GM18520 (cell line): Measurements from ENCODE around the gene S100A3.
"Not testable (repeated sequence)": the region's sequence is repeated elsewhere in the genome, so short reads cannot be mapped to it uniquely, and the experiment has no call there.

Experiments used
- ATAC-seq: cut with Tn5 transposase; IDR thresholded peaks from one replicate; pipeline ENCODE4 v1.9.1; 2021; ENCODE audit not compliant: unreplicated experiment

The S100A3 gene

GRCh38 chr1:153570874-153571273, 21.8 kb upstream of the S100A3 start:
- no peak for ATAC-seq

- no peak for ATAC-seq
Observed at GRCh38 chr1:153569465-153569864, 20.4 kb upstream of the S100A3 start.

GRCh38 chr1:153568367-153569099, 19.5 kb upstream of the S100A3 start:
- ATAC-seq = no peak

- no peak for ATAC-seq
Observed at GRCh38 chr1:153567621-153568366, 18.7 kb upstream of the S100A3 start.

GRCh38 chr1:153566414-153567371, 17.6 kb upstream of the S100A3 start:
- ATAC-seq = no peak

- peak; percentile 34 for ATAC-seq
Observed at GRCh38 chr1:153565529-153566374, 16.7 kb upstream of the S100A3 start, which contains the start of gene S100A2. Gene S100A2, minus strand, starts transcription at chr1:153565844. Its CDS starts 1,967 bp downstream, at chr1:153563877.

GRCh38 chr1:153563991-153564390, 14.9 kb upstream of the S100A3 start:
- no peak for ATAC-seq

GRCh38 chr1:153563483-153563901, 14.4 kb upstream of the S100A3 start:
- no peak for ATAC-seq

GRCh38 chr1:153562021-153562420, 13.0 kb upstream of the S100A3 start:
- not testable (repeated sequence) for ATAC-seq

- ATAC-seq = no peak
Observed at GRCh38 chr1:153561466-153561985, 12.5 kb upstream of the S100A3 start.

- ATAC-seq = no peak
Observed at GRCh38 chr1:153560771-153561465, 11.9 kb upstream of the S100A3 start.

GRCh38 chr1:153560241-153560640, 11.2 kb upstream of the S100A3 start:
- ATAC-seq = no peak

GRCh38 chr1:153557877-153558276, 8.8 kb upstream of the S100A3 start:
- ATAC-seq = no peak

- ATAC-seq = no peak
Observed at GRCh38 chr1:153556348-153556747, 7.3 kb upstream of the S100A3 start.

GRCh38 chr1:153553830-153554541, 4.9 kb upstream of the S100A3 start:
- ATAC-seq = no peak

- no peak for ATAC-seq
Observed at GRCh38 chr1:153553096-153553495, 4.0 kb upstream of the S100A3 start.

GRCh38 chr1:153552335-153552734, 3.3 kb upstream of the S100A3 start:
- no peak for ATAC-seq

- ATAC-seq = no peak
Observed at GRCh38 chr1:153550827-153551500, 1.9 kb upstream of the S100A3 start.
